Measurements from ENCODE around the gene STARD13. TPM values are rescaled to one million over a fixed set of nuclear protein-coding genes. Genes with fewer than 3 reads are reported as not detected.

The STARD13 gene
- total RNA-seq, 2 donors from 2014 or later: 43.9 to 47.1 TPM

GRCh38 chr13:33129886-33130285 lies 155.7 kb downstream of the STARD13 start:
- H3K36me3 ChIP-seq: peaks cover 10% of the 10 kb centered on the region
- TF ChIP-seq CTCF (IDR thresholded peaks at IDR 0.05): no peak
- no peak for ATAC-seq (ENCODE audit: insufficient number of reproducible peaks, low FRiP score, low read depth)
- H3K9me3 ChIP-seq: no peaks in the 10 kb centered on the region
- no peak overlapping the region for H3K4me3 ChIP-seq
- no peaks in the 10 kb centered on the region for H3K27me3 ChIP-seq (replicated peaks; ENCODE audit: insufficient read depth)
- no peak for DNase-seq (ENCODE audit: low spot score)
- H3K4me1 ChIP-seq (ENCODE audit: control insufficient read depth in 1 of 2, low read depth in 2 of 2): peaks cover 29 to 61% of the 10 kb centered on the region in 2 donors
- H3K27ac ChIP-seq: no peak overlapping the region

GRCh38 chr13:33129094-33129832 lies 156.3 kb downstream of the STARD13 start:
- Histone ChIP-seq H3K27me3 (replicated peaks; ENCODE audit: insufficient read depth) (no peaks in the 10 kb centered on the region), H3K36me3 (peaks cover 10% of the 10 kb centered on the region), H3K4me1 (ENCODE audit: control insufficient read depth in 1 of 2, low read depth in 2 of 2) (peaks cover 27 to 57% of the 10 kb centered on the region in 2 donors), H3K9me3 (no peaks in the 10 kb centered on the region), H3K27ac (no peak overlapping the region), H3K4me3 (no peak overlapping the region)
- TF ChIP-seq CTCF (IDR thresholded peaks at IDR 0.05): no peak
- ATAC-seq (ENCODE audit: insufficient number of reproducible peaks, low FRiP score, low read depth) (no peak), DNase-seq (ENCODE audit: low spot score) (no peak)

- peak overlapping the region; percentile 49 to 65 for H3K27ac ChIP-seq
- peaks cover 30 to 53% of the 10 kb centered on the region in 2 donors for H3K4me1 ChIP-seq (ENCODE audit: control insufficient read depth in 1 of 2, low read depth in 2 of 2)
- no peaks in the 10 kb centered on the region for H3K9me3 ChIP-seq
- no peaks in the 10 kb centered on the region for H3K27me3 ChIP-seq (replicated peaks; ENCODE audit: insufficient read depth)
- TF ChIP-seq CTCF (IDR thresholded peaks at IDR 0.05): no peak
- no peak overlapping the region for H3K4me3 ChIP-seq
- H3K36me3 ChIP-seq: peaks cover 14% of the 10 kb centered on the region
- DNase-seq (ENCODE audit: low spot score): no peak
- ATAC-seq (ENCODE audit: insufficient number of reproducible peaks, low FRiP score, low read depth): no peak
Observed at GRCh38 chr13:33128134-33128533, 157.4 kb downstream of the STARD13 start.

GRCh38 chr13:33127009-33127551 lies 158.5 kb downstream of the STARD13 start:
- Histone ChIP-seq H3K36me3 (peaks cover 18% of the 10 kb centered on the region), H3K4me1 (ENCODE audit: control insufficient read depth in 1 of 2, low read depth in 2 of 2) (peaks cover 27 to 43% of the 10 kb centered on the region in 2 donors), H3K27ac (peak overlapping the region; percentile 49 to 65), H3K9me3 (no peaks in the 10 kb centered on the region), H3K27me3 (replicated peaks; ENCODE audit: insufficient read depth) (no peaks in the 10 kb centered on the region), H3K4me3 (peak overlapping the region; percentile 35)
- peak; percentile 44 for TF ChIP-seq CTCF (IDR thresholded peaks at IDR 0.05)
- DNase-seq (ENCODE audit: low spot score) (no peak), ATAC-seq (ENCODE audit: insufficient number of reproducible peaks, low FRiP score, low read depth) (no peak)

DNA sequence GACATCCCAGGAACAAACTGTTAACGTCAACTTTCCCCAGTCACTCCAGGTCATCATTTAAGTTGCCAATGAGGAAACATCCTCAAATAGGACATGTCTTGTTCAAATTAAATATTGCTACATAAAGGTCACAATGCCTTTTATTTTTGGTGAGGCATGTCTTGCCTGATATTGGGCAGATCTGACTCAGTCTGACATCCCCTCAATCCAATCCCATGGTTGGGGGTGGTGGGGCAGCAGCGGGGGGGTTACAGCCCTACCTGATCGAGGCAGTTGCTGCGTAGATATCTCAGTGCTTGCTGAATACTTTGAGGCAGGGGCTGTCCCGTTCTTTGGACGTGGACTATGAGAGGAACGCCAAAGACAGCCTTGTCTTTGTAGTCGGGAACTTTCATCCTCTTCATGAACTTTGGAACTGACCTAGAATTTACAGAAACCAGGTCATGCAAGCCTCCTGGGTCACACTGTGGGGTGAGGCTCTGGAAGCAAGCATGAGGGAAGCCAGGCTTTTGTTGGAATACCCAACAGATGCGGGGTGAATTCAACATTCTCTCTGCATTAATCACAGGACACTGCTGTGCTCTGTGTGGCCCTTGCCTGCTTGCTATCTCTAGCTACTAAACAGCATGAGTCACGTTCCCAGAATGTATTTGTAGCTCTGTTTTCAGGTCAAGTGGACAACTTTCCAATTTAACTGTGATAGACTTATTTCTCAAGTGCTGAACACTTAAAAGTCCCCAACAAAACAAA lies 159.6 kb downstream of the STARD13 start:
- no peak overlapping the region for H3K4me3 ChIP-seq
- H3K36me3 ChIP-seq: peaks cover 18% of the 10 kb centered on the region
- no peaks in the 10 kb centered on the region for H3K27me3 ChIP-seq (replicated peaks; ENCODE audit: insufficient read depth)
- peak; percentile 30 for DNase-seq (ENCODE audit: low spot score)
- no peak for TF ChIP-seq CTCF (IDR thresholded peaks at IDR 0.05)
- ATAC-seq (ENCODE audit: insufficient number of reproducible peaks, low FRiP score, low read depth): no peak
- H3K27ac ChIP-seq: peak overlapping the region; percentile 65 to 78
- peaks cover 27 to 43% of the 10 kb centered on the region in 2 donors for H3K4me1 ChIP-seq (ENCODE audit: control insufficient read depth in 1 of 2, low read depth in 2 of 2)
- H3K9me3 ChIP-seq: no peaks in the 10 kb centered on the region
